ENCODE measurements around the gene PPP6R2.

DNA sequence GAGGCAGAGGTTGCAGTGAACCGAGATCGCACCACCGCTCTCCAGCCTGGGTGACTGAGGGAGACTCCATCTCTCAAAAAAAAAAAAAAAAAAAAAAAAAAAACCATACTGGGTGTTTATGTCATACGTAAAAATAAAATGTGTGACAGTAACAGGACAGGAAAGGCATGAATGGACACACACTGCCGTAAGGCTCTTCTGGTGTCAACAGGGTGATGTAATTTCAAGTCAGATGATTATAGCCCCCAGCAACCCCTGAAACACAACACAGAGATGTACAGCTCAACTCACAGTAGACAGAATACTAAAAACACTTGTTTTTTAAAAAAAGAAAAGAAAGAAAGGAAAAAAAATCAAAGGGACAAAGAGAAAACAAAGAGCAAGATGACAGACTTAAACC lies 109.5 kb downstream of the PPP6R2 start:
- TF ChIP-seq MAX (IDR thresholded peaks at IDR 0.05) (no peak), TCF12 (IDR thresholded peaks at IDR 0.05; ENCODE audit: low read depth) (no peak), EP300 (IDR thresholded peaks at IDR 0.05; ENCODE audit: borderline replicate concordance) (no peak), TAF1 (IDR thresholded peaks at IDR 0.05; ENCODE audit: low read depth) (no peak), CEBPB (IDR thresholded peaks at IDR 0.05) (no peak), ZBTB7A (IDR thresholded peaks at IDR 0.05; ENCODE audit: low read depth) (no peak), RAD21 (IDR thresholded peaks at IDR 0.05; ENCODE audit: low read depth) (no peak), CREB1 (IDR thresholded peaks at IDR 0.05; ENCODE audit: low read depth) (no peak), YY1 (IDR thresholded peaks at IDR 0.05; ENCODE audit: low read depth) (no peak), REST (IDR thresholded peaks at IDR 0.05; ENCODE audit: low read depth) (no peak), TEAD4 (IDR thresholded peaks at IDR 0.05) (no peak), EGR1 (IDR thresholded peaks at IDR 0.05) (no peak)
